GM19468 (cell line): ENCODE data around the gene ENKUR.
A peak's percentile ranks its signal among the peaks of the same experiment; 100 is the strongest.
"Not testable (repeated sequence)": the region's sequence is repeated elsewhere in the genome, so short reads cannot be mapped to it uniquely, and the experiment has no call there.

Source experiments
- ATAC-seq: cut with Tn5 transposase; IDR thresholded peaks from one replicate; pipeline ENCODE4 v1.9.1; 2021; ENCODE audit warnings: mild to moderate bottlenecking, moderate library complexity, moderate number of reproducible peaks; ENCODE audit not compliant: unreplicated experiment; ENCODE audit errors: extremely low read depth

The ENKUR gene

DNA sequence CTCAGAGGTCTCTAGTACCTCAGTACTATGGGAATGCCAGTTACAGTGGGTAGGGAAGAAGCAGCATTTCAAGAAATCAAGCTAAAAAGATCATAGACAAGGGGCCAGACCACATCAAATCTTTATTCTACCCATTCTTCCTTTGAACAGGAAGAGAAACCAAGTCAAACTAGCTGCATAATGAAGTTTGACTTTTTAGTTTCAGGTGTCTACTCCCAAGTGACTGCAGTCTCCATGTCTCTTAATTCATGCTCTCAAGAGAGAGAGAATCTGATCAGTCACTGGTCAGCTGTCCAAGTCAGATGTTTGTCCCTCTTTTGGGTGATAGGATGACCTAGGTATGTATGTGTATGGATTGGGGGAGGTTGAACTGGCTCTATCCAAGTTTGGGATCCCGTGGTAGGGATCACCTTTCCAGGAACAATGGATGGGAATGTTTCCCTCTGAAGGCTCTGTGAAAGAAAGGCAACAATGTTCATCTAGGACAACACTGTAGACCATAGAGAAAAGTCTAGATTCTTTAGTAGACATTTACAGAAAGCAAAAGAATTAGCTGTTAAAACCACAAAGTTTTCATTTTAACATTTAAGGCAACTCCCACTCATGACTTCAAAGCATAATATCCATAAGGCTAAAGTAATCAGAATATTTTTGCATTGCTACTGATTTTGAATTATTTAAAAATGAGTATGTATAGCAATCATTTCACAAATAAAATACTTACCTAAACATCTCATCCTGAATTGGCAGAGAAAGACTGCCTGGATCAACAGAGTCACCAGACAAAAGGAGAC, 33.4 kb downstream of the ENKUR start:
- peak; percentile 52 for ATAC-seq

- no peak for ATAC-seq
Observed at GRCh38 chr10:24981161-24981710, 34.7 kb downstream of the ENKUR start.

- no peak for ATAC-seq
Observed at GRCh38 chr10:24979685-24980084, 36.3 kb downstream of the ENKUR start.

DNA sequence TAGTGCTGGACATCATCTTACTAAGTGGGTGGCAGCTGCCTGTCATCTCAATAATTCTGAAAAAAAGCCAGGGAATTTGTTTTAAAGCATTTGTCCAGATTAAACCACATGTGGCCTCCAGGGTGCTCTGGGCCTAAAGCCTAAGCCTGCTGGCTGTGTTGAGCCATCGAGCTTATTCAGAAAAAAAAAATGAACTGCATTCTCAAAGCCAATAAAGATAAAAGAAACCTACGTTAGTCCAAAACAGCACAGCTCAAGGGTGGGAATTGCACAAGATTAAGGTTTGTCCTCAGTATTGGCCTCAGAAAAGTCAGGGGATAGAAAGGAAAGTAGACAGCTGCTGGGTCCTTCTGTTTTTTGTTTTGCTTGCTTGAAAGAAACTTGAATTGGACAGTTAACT, 41.0 kb downstream of the ENKUR start:
- no peak for ATAC-seq

- no peak for ATAC-seq
Observed at GRCh38 chr10:24973163-24973562, 42.8 kb downstream of the ENKUR start.

DNA sequence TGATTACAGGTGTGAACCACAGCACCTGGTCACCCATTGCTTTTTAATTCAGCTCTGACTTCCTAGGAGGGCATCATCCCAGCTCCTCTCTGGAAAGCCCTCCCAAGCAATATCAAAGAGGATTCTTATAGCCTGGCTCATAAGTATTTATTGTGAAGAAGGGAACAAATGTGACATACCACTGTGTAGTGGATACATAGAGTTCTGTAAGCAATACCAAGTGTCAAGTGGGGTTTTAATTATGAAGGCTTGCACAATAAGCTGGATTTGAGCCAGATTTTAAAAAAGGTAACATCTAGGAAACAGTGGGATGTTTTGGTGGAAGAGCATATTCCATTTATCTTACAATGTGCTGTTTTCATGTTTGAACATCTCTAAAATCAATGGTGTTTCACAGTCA, 44.6 kb downstream of the ENKUR start:
- ATAC-seq = no peak

- ATAC-seq = no peak
Observed at GRCh38 chr10:24969841-24970281, 46.1 kb downstream of the ENKUR start.

GRCh38 chr10:24968951-24969350, 47.0 kb downstream of the ENKUR start:
- not testable (repeated sequence) for ATAC-seq

GRCh38 chr10:24968349-24968748, 47.6 kb downstream of the ENKUR start:
- ATAC-seq = no peak

DNA sequence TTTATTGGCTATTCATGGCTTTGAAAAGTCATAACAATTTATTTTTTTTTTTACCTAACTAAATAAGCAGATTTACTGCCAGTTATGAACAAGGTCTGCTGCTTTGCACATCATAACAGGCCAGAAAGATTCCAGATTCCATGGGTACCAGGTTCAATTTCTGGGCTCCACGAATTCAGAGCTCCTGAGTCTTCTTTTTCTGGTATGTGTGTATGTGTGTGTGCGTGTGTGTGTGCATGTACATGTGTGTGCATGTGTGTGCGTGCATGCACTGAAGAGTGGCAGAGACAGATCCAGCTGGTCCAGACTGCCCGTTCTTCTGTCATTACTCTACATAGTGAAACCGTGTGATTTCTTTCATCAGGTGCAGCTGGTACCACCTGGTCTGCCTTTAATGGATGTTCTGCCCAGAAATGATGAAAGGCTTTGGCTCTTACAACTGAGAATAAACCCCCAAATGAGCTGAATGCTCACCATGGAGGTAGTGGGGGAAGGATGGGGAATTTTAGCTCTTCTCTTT, 48.9 kb downstream of the ENKUR start:
- ATAC-seq = no peak

GRCh38 chr10:24965051-24965450, 50.9 kb downstream of the ENKUR start:
- no peak for ATAC-seq

DNA sequence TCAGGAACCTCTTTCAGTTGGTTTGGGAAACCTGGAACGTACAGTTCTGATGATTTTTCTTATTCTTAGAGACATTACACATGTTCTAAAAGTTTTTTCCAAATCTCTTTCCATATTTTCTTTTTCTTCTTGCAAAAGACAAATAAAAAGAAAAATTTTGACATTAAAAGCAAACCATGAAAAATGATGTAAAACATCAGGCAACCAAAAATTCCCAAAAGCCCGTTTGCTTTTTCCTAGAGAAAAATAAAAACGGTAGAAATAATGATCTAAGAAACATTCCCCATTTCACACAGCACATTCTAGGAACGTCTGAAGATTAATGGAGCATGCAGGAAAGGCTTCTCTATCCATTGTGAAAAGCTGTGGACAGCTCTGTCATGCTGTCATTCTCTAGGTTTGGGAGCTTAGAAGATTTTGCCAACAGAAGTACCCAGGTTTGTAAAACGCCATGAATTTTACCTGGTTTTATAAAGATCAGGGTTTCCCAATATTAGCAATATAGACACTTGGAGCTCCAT, 52.4 kb downstream of the ENKUR start:
- no peak for ATAC-seq

- ATAC-seq = no peak
Observed at GRCh38 chr10:24962995-24963394, 53.0 kb downstream of the ENKUR start.

- no peak for ATAC-seq
Observed at GRCh38 chr10:24961582-24961981, 54.4 kb downstream of the ENKUR start.

DNA sequence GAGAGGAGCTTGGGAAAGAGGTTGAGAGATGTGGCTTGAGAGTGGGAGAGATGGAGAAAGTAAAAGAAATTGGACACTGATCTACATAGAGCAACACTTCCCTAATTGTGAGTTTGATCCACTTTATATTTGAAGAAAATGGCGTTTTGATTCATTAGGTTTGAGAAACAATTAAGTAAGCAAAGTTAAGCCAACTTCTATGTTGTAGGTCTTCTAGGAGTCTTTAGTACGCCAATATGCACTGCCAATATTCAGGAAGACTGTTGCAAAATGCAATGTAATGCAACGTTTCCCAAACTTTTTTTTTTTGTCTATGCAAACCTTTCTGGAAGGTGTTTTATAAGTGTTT, 56.6 kb downstream of the ENKUR start:
- ATAC-seq = no peak

GRCh38 chr10:24958721-24959381, 57.1 kb downstream of the ENKUR start:
- ATAC-seq = no peak

GRCh38 chr10:24958091-24958720, 57.8 kb downstream of the ENKUR start:
- ATAC-seq = no peak

- not testable (repeated sequence) for ATAC-seq
Observed at GRCh38 chr10:24957624-24958051, 58.3 kb downstream of the ENKUR start.

GRCh38 chr10:24953675-24954074, 62.3 kb downstream of the ENKUR start:
- ATAC-seq = no peak
